ENCODE measurements around the gene FALEC. TPM values are rescaled to one million over a fixed set of nuclear protein-coding genes. Genes with fewer than 3 reads are reported as not detected.

The FALEC gene
- total and polyA plus RNA-seq, 2 of the 8 experiments (the other 6 are each of a cell fraction or from before 2014, with no cell fraction given) = not detected

GRCh38 chr1:150551784-150552127 lies 36.2 kb downstream of the FALEC start:
- TF ChIP-seq RAD21 (IDR thresholded peaks at IDR 0.05 in 1 of 2, conservative IDR thresholded peaks at IDR 0.05 in 1 of 2; ENCODE audit: low read depth in 2 of 2, low read length in 2 of 2) = no peak
- no peak for TF ChIP-seq SIN3A (conservative IDR thresholded peaks at IDR 0.05 in 1 of 2, IDR thresholded peaks at IDR 0.05 in 1 of 2; ENCODE audit: low read depth in 1 of 2, low read length in 2 of 2)
- TF ChIP-seq CTBP2 (IDR thresholded peaks at IDR 0.05; ENCODE audit: borderline replicate concordance, insufficient read depth, insufficient read length, low read length) = no peak
- no peak for TF ChIP-seq NANOG (IDR thresholded peaks at IDR 0.05; ENCODE audit: insufficient read depth, low read depth, low read length, poor library complexity, severe bottlenecking)
- no peak for TF ChIP-seq ZNF274 (IDR thresholded peaks at IDR 0.05; ENCODE audit: borderline replicate concordance, extremely low read depth, low read length)
- TF ChIP-seq KDM1A (IDR thresholded peaks at IDR 0.05; ENCODE audit: borderline replicate concordance, low read length) = no peak
- TF ChIP-seq RFX5 (IDR thresholded peaks at IDR 0.05; ENCODE audit: borderline replicate concordance, low read depth, low read length) = no peak
- no peak for TF ChIP-seq MAX (IDR thresholded peaks at IDR 0.05)
- TF ChIP-seq POLR2A (IDR thresholded peaks at IDR 0.05; ENCODE audit: control extremely low read depth in 1 of 2, low read depth in 2 of 2, low read length in 2 of 2) = no peak
- TF ChIP-seq SP2 (IDR thresholded peaks at IDR 0.05; ENCODE audit: low read length) = no peak
- TF ChIP-seq EGR1 (IDR thresholded peaks at IDR 0.05; ENCODE audit: borderline replicate concordance, low read depth, low read length) = no peak
- no peak for TF ChIP-seq EP300 (IDR thresholded peaks at IDR 0.05; ENCODE audit: borderline replicate concordance in 1 of 2, low read depth in 2 of 2, low read length in 2 of 2)
- Histone ChIP-seq H2AK5ac (ENCODE audit: low read depth, low read length) (no peak overlapping the region), H4K8ac (ENCODE audit: extremely low read depth, insufficient read depth, low read length) (no peak overlapping the region), H2BK5ac (ENCODE audit: low read depth, low read length) (no peak overlapping the region), H3K4ac (replicated peaks; ENCODE audit: insufficient read length, low read depth, low read length) (no peak overlapping the region), H2BK12ac (ENCODE audit: low read depth, low read length) (0 out of 2 replicates have a peak overlapping the region, but pooled peaks have one; percentile 52), H3K27me3 (replicated peaks in 1 of 4; ENCODE audit: control insufficient read depth in 3 of 4, extremely low read depth in 1 of 4, insufficient read depth in 3 of 4, low read length in 3 of 4) (peaks cover 0 to 19% (median 10%) of the 10 kb centered on the region in 4 experiments; a peak in 5 of 7 replicates), H3K9me3 (ENCODE audit: insufficient read depth in 2 of 2, low read depth in 1 of 2, low read length in 1 of 2) (no peaks in the 10 kb centered on the region), H2BK120ac (replicated peaks; ENCODE audit: low read depth, low read length) (peak overlapping the region; percentile 43), H3K4me3 (ENCODE audit: extremely low read depth in 1 of 4, insufficient read depth in 2 of 4, low read depth in 3 of 4, low read length in 4 of 4) (no peak overlapping the region), H3K14ac (ENCODE audit: insufficient read length) (no peak overlapping the region), H3K18ac (ENCODE audit: extremely low read depth, low read length) (no peak overlapping the region), H3K4me1 (replicated peaks in 1 of 4; ENCODE audit: control insufficient read depth in 3 of 4, insufficient read depth in 4 of 4, low read length in 3 of 4) (peaks cover 2 to 21% (median 12%) of the 10 kb centered on the region in 4 experiments), H2AFZ (ENCODE audit: low read length) (no peak overlapping the region), H3K23ac (ENCODE audit: insufficient read length) (no peak overlapping the region), H2BK15ac (ENCODE audit: low read length) (peak overlapping the region; percentile 40; the same call in 1 of the 2 replicates), H3K4me2 (ENCODE audit: insufficient read depth in 1 of 2, low read depth in 2 of 2, low read length in 2 of 2) (no peak overlapping the region), H3K9ac (replicated peaks in 1 of 4; ENCODE audit: extremely low read depth in 1 of 4, low read depth in 3 of 4, low read length in 3 of 4) (no peak overlapping the region), H3K79me1 (ENCODE audit: low read depth, low read length) (0 out of 2 replicates have a peak, but pooled peaks cover 3% of the 10 kb centered on the region), H2BK20ac (ENCODE audit: low read length) (no peak overlapping the region), H4K20me1 (replicated peaks in 1 of 2; ENCODE audit: control insufficient read depth in 1 of 2, insufficient read depth in 2 of 2, low read length in 2 of 2) (peaks cover 1 to 4% of the 10 kb centered on the region in 2 experiments), H4K5ac (ENCODE audit: insufficient read length, low read depth, low read length) (no peak overlapping the region), H4K91ac (replicated peaks; ENCODE audit: insufficient read length, low read length) (no peak overlapping the region), H3K23me2 (ENCODE audit: low read depth, low read length) (peaks cover 5% of the 10 kb centered on the region; the same call in 1 of the 2 replicates), H3K27ac (ENCODE audit: low read depth, low read length) (no peak overlapping the region), H3K36me3 (ENCODE audit: control insufficient read depth in 2 of 4, insufficient read depth in 4 of 4, low read length in 3 of 4) (peaks cover 0 to 4% (median 2%) of the 10 kb centered on the region in 4 experiments; a peak in 2 of 8 replicates), H3K56ac (replicated peaks; ENCODE audit: insufficient read length, low read depth, low read length) (no peak overlapping the region), H3K79me2 (ENCODE audit: control insufficient read depth in 1 of 2, insufficient read depth in 2 of 2, low read length in 2 of 2) (no peaks in the 10 kb centered on the region)
- FAIRE-seq = no peak
- no peak for DNase-seq (ENCODE audit: low read depth in 1 of 2, low spot score in 2 of 2)
- CTCF ChIA-PET (ENCODE audit: partially characterized antibody) = interaction anchor here (0.6 to 6.3 kb wide), 6 partner anchors 9 to 974 kb away, joined by 3 to 65 read pairs (median 4); no protein-coding TSS in a partner anchor
- POLR2A ChIA-PET (ENCODE audit: partially characterized antibody) = interaction anchor here (1.2 to 43.7 kb wide), 5 partner anchors 9 to 187 kb away, joined by 7 to 1380 read pairs (median 79); partner anchors contain the start of genes ENSA, MCL1 and RPRD2
- WGBS, 2 experiments (ENCODE audit: extremely low coverage in 1 of 2, insufficient coverage in 1 of 2, insufficient read length in 1 of 2, insufficient replicate concordance in 2 of 2, low coverage in 1 of 2, low lambda C conversion rate in 2 of 2, missing lambda C conversion rate in 1 of 2) = 100% methylated on average over 1 of the region's 1 CpG; no CpG with 5 or more reads in 1 of the 2 experiments
